Vagina (tissue), 2 donors: ENCODE data around the gene GTPBP6. TPM values are rescaled to one million over a fixed set of nuclear protein-coding genes. Genes with fewer than 3 reads are reported as not detected.
A peak's percentile ranks its signal among the peaks of the same experiment; 100 is the strongest.
"Not testable (repeated sequence)": the region's sequence is repeated elsewhere in the genome, so short reads cannot be mapped to it uniquely, and the experiment has no call there.

ENCODE experiments used
- DNase-seq, 2 donors: peaks; one replicate each; pipeline ENCODE4 v3.0.0-alpha.2; 2017; ENCODE audit errors: extremely low spot score in 2 of 2
- H3K27ac ChIP-seq: fragments of 200-600 bp; sonication (generic); one replicate; pipeline ENCODE4 v1.5.1; 2019
- H3K27me3 ChIP-seq: fragments of 200-600 bp; sonication (generic); one replicate; pipeline ENCODE4 v1.5.1; 2019
- H3K36me3 ChIP-seq, 2 donors: fragments of 200-600 bp; sonication (generic); one replicate each; pipeline ENCODE4 v1.5.1; 2017 to 2019
- H3K4me1 ChIP-seq: fragments of 200-600 bp; sonication (generic); one replicate; pipeline ENCODE4 v1.5.1; 2019
- H3K4me3 ChIP-seq, 2 donors: fragments of 200-600 bp; sonication (generic); 1 replicate in 1 of 2; 2 replicates in 1 of 2; pipeline ENCODE4 v1.5.1; 2016 to 2019
- H3K9me3 ChIP-seq: fragments of 200-600 bp; sonication (generic); one replicate; pipeline ENCODE4 v1.5.1; 2019
- CTCF ChIP-seq, 3 experiments: fragments of 450-650 bp in 2 of 3; fragments of 200-600 bp in 1 of 3; sonication (generic) in 1 of 3; IDR thresholded peaks; one replicate each; pipeline ENCODE4 v1.5.1; 2017 to 2019; ENCODE audit warnings: antibody characterized with exemption in 3 of 3, mild to moderate bottlenecking in 2 of 3, moderate library complexity in 2 of 3
- POLR2A ChIP-seq, 2 donors: fragments of 450-650 bp; IDR thresholded peaks; one replicate each; pipeline ENCODE4 v1.6.1; 2017; ENCODE audit warnings: antibody characterized with exemption in 2 of 2, mild to moderate bottlenecking in 2 of 2, moderate library complexity in 2 of 2
- POLR2AphosphoS5 ChIP-seq, 2 donors: sonication (generic); formaldehyde crosslinking; IDR thresholded peaks; one replicate each; pipeline ENCODE4 v1.9.0; 2017; ENCODE audit warnings: antibody characterized with exemption in 2 of 2, mild to moderate bottlenecking in 2 of 2, low read depth in 1 of 2; ENCODE audit not compliant: insufficient read depth in 1 of 2
- intact Hi-C: fragments of 100-400 bp; cut with DNase I; formaldehyde crosslinking; loops from one replicate; pipeline ENCODE4 v1.15.1; 2023
- total RNA-seq: library from RNA; depleted of rRNA; stranded (reverse); fragments of >200 nt; gene quantifications from one replicate; pipeline ENCODE4 v1.2.3, GENCODE V29; 2016

Gene GTPBP6
- total RNA-seq, 1 donor from 2014 or later = 30.9 TPM

GRCh38 chrX:330726-331150, 12.1 kb upstream of the GTPBP6 start:
- Histone ChIP-seq H3K27me3 (no peaks in the 10 kb centered on the region), H3K27ac (no peak overlapping the region), H3K36me3 (peaks cover 0 to 9% of the 10 kb centered on the region in 2 donors), H3K9me3 (no peaks in the 10 kb centered on the region), H3K4me1 (peaks cover 13% of the 10 kb centered on the region), H3K4me3 (peak overlapping the region in 1 of 2 donors; percentile 21)
- intact Hi-C loops = loop anchor here (10.0 kb wide), 1 partner anchor 1094 kb away; no protein-coding TSS in a partner anchor
- TF ChIP-seq CTCF (IDR thresholded peaks at IDR 0.05) (no peak), POLR2AphosphoS5 (IDR thresholded peaks at IDR 0.05; ENCODE audit: insufficient read depth in 1 of 2, low read depth in 1 of 2) (no peak), POLR2A (IDR thresholded peaks at IDR 0.05) (no peak)
- DNase-seq = no peak

GRCh38 chrX:330141-330725, 11.6 kb upstream of the GTPBP6 start:
- H3K36me3 ChIP-seq, H3K27ac ChIP-seq, H3K9me3 ChIP-seq, DNase-seq, H3K4me3 ChIP-seq, H3K27me3 ChIP-seq: not testable (repeated sequence)
- H3K4me1 ChIP-seq = peaks cover 13% of the 10 kb centered on the region
- intact Hi-C loops = loop anchor here (10.0 kb wide), 1 partner anchor 1095 kb away; no protein-coding TSS in a partner anchor

GRCh38 chrX:329291-329910, 10.8 kb upstream of the GTPBP6 start:
- no peaks in the 10 kb centered on the region for H3K27me3 ChIP-seq

GRCh38 chrX:327660-328126, 9.1 kb upstream of the GTPBP6 start:
- Histone ChIP-seq H3K27ac (no peak overlapping the region), H3K4me3 (no peak overlapping the region), H3K9me3 (no peaks in the 10 kb centered on the region), H3K4me1 (peaks cover 13% of the 10 kb centered on the region), H3K36me3 (peaks cover 0 to under 1% of the 10 kb centered on the region in 2 donors), H3K27me3 (no peaks in the 10 kb centered on the region)
- intact Hi-C loops = no loop called here
- DNase-seq = no peak
- no peak for TF ChIP-seq POLR2AphosphoS5 (IDR thresholded peaks at IDR 0.05; ENCODE audit: insufficient read depth in 1 of 2, low read depth in 1 of 2)
- no peak for TF ChIP-seq POLR2A (IDR thresholded peaks at IDR 0.05)
- TF ChIP-seq CTCF (IDR thresholded peaks at IDR 0.05) = no peak

More at GRCh38 chrX:329291-329910, 10.8 kb upstream of the GTPBP6 start:
- no peak overlapping the region for H3K4me3 ChIP-seq
- no peak for DNase-seq
- H3K36me3 ChIP-seq = peaks cover 0 to 9% of the 10 kb centered on the region in 2 donors
- intact Hi-C loops = no loop called here
- H3K27ac ChIP-seq = no peak overlapping the region
- peaks cover 13% of the 10 kb centered on the region for H3K4me1 ChIP-seq
- TF ChIP-seq POLR2A (IDR thresholded peaks at IDR 0.05) (no peak), POLR2AphosphoS5 (IDR thresholded peaks at IDR 0.05; ENCODE audit: insufficient read depth in 1 of 2, low read depth in 1 of 2) (no peak), CTCF (IDR thresholded peaks at IDR 0.05) (no peak)
- H3K9me3 ChIP-seq = no peaks in the 10 kb centered on the region

- not testable (repeated sequence) for H3K27me3 ChIP-seq
Observed at GRCh38 chrX:324664-325063, 6.1 kb upstream of the GTPBP6 start.

More at GRCh38 chrX:324664-325063, 6.1 kb upstream of the GTPBP6 start:
- DNase-seq, H3K36me3 ChIP-seq, H3K27ac ChIP-seq, H3K4me3 ChIP-seq, H3K9me3 ChIP-seq, intact Hi-C loops: not testable (repeated sequence)
- peaks cover 12% of the 10 kb centered on the region for H3K4me1 ChIP-seq
